Adrenal gland (tissue), 5 donors: ENCODE measurements around the gene TCP11X1.
"Not testable (repeated sequence)": the region's sequence is repeated elsewhere in the genome, so short reads cannot be mapped to it uniquely, and the experiment has no call there.

Experiments used
- CTCF ChIP-seq, 6 experiments: fragments of 450-650 bp in 4 of 6; fragments of 200-600 bp in 2 of 6; sonication (generic) in 1 of 6; IDR thresholded peaks; 1 replicate in 5 of 6; 2 replicates in 1 of 6; pipeline versions ENCODE4 v1.5.1 to v1.8.0; 2016 to 2021; ENCODE audit warnings: antibody characterized with exemption in 6 of 6, mild to moderate bottlenecking in 2 of 6, moderate library complexity in 1 of 6
- POLR2A ChIP-seq, 2 donors: fragments of 450-650 bp; IDR thresholded peaks; one replicate each; pipeline ENCODE4 v1.6.1; 2017; ENCODE audit warnings: antibody characterized with exemption in 2 of 2, mild to moderate bottlenecking in 2 of 2, moderate library complexity in 1 of 2
- donor health status: DM: no; HTN: no; CAD: no.

- TF ChIP-seq CTCF, POLR2A (IDR thresholded peaks at IDR 0.05): not testable (repeated sequence)
Measured at GRCh38 chrX:102272231-102272630, 57.1 kb downstream of the TCP11X1 start.
